ENCODE measurements around the gene TANGO6. TPM values are rescaled to one million over a fixed set of nuclear protein-coding genes. Genes with fewer than 3 reads are reported as not detected.

The TANGO6 gene
- total RNA-seq, 1 donor, result 13.7 TPM

GRCh38 chr16:68860978-68861892 is 17.9 kb downstream of the TANGO6 start:
- no peak for DNase-seq (ENCODE audit: low read depth in 2 of 3, low spot score in 2 of 3)

- DNase-seq (ENCODE audit: low read depth in 2 of 3, low spot score in 2 of 3), result no peak
Observed at GRCh38 chr16:68866933-68867332, 23.6 kb downstream of the TANGO6 start.

- no peak for DNase-seq (ENCODE audit: low read depth in 2 of 3, low spot score in 2 of 3)
Observed at GRCh38 chr16:68869492-68870088, 26.3 kb downstream of the TANGO6 start.

GRCh38 chr16:68873635-68874471 is 30.5 kb downstream of the TANGO6 start:
- no peak for DNase-seq (ENCODE audit: low read depth in 2 of 3, low spot score in 2 of 3)

- DNase-seq (ENCODE audit: low read depth in 2 of 3, low spot score in 2 of 3), result no peak
Observed at GRCh38 chr16:68875871-68876270, 32.5 kb downstream of the TANGO6 start.

GRCh38 chr16:68883685-68884084 is 40.4 kb downstream of the TANGO6 start:
- DNase-seq (ENCODE audit: low read depth in 2 of 3, low spot score in 2 of 3), result no peak

GRCh38 chr16:68884401-68884800 is 41.1 kb downstream of the TANGO6 start:
- no peak for DNase-seq (ENCODE audit: low read depth in 2 of 3, low spot score in 2 of 3)

- no peak for DNase-seq (ENCODE audit: low read depth in 2 of 3, low spot score in 2 of 3)
Observed at GRCh38 chr16:68884861-68885720, 41.8 kb downstream of the TANGO6 start.

- no peak for DNase-seq (ENCODE audit: low read depth in 2 of 3, low spot score in 2 of 3)
Observed at GRCh38 chr16:68887107-68887506, 43.8 kb downstream of the TANGO6 start.

GRCh38 chr16:68889508-68890150 is 46.3 kb downstream of the TANGO6 start:
- no peak for DNase-seq (ENCODE audit: low read depth in 2 of 3, low spot score in 2 of 3)

- DNase-seq (ENCODE audit: low read depth in 2 of 3, low spot score in 2 of 3), result no peak
Observed at GRCh38 chr16:68892214-68892613, 48.9 kb downstream of the TANGO6 start.

- no peak for DNase-seq (ENCODE audit: low read depth in 2 of 3, low spot score in 2 of 3)
Observed at GRCh38 chr16:68892898-68893297, 49.6 kb downstream of the TANGO6 start.

GRCh38 chr16:68893710-68894705 is 50.7 kb downstream of the TANGO6 start:
- peak in 1 of 3 donors; percentile 12 for DNase-seq (ENCODE audit: low read depth in 2 of 3, low spot score in 2 of 3)

- no peak for DNase-seq (ENCODE audit: low read depth in 2 of 3, low spot score in 2 of 3)
Observed at GRCh38 chr16:68894714-68895113, 51.4 kb downstream of the TANGO6 start.

GRCh38 chr16:68898026-68898425 is 54.7 kb downstream of the TANGO6 start:
- no peak for DNase-seq (ENCODE audit: low read depth in 2 of 3, low spot score in 2 of 3)

GRCh38 chr16:68900009-68900408 is 56.7 kb downstream of the TANGO6 start:
- no peak for DNase-seq (ENCODE audit: low read depth in 2 of 3, low spot score in 2 of 3)

- peak in 2 of 3 donors; percentile 18 to 61 for DNase-seq (ENCODE audit: low read depth in 2 of 3, low spot score in 2 of 3)
Observed at GRCh38 chr16:68902003-68902968, 59.0 kb downstream of the TANGO6 start.

Measured in hematopoietic multipotent progenitor cell (in vitro differentiated cells).